LNCaP clone FGC (cell line): Measurements from ENCODE around the gene NSUN7.

Experiments used
- DNase-seq: peaks from one replicate; pipeline ENCODE4 v3.0.0-alpha.2; 2011; ENCODE audit warnings: low read depth
- H3K4me3 ChIP-seq: 2 replicates; pipeline ENCODE4 v1.5.1; 2011; ENCODE audit warnings: mild to moderate bottlenecking, low read depth, low read length, control low read depth
- TF ChIP-seq, protein P1 (sequence below): IDR thresholded peaks from 2 replicates; pipeline ENCODE4 v1.5.1; 2012; ENCODE audit warnings: mild to moderate bottlenecking; ENCODE audit not compliant: control insufficient read depth, insufficient read depth; ENCODE audit errors: extremely low read depth

Gene NSUN7

GRCh38 chr4:40718586-40718985 is 31.2 kb upstream of the NSUN7 start:
- DNase-seq = no peak
- TF ChIP-seq, protein P1, sequence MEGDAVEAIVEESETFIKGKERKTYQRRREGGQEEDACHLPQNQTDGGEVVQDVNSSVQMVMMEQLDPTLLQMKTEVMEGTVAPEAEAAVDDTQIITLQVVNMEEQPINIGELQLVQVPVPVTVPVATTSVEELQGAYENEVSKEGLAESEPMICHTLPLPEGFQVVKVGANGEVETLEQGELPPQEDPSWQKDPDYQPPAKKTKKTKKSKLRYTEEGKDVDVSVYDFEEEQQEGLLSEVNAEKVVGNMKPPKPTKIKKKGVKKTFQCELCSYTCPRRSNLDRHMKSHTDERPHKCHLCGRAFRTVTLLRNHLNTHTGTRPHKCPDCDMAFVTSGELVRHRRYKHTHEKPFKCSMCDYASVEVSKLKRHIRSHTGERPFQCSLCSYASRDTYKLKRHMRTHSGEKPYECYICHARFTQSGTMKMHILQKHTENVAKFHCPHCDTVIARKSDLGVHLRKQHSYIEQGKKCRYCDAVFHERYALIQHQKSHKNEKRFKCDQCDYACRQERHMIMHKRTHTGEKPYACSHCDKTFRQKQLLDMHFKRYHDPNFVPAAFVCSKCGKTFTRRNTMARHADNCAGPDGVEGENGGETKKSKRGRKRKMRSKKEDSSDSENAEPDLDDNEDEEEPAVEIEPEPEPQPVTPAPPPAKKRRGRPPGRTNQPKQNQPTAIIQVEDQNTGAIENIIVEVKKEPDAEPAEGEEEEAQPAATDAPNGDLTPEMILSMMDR = no peak
- no peak overlapping the region for H3K4me3 ChIP-seq

DNA sequence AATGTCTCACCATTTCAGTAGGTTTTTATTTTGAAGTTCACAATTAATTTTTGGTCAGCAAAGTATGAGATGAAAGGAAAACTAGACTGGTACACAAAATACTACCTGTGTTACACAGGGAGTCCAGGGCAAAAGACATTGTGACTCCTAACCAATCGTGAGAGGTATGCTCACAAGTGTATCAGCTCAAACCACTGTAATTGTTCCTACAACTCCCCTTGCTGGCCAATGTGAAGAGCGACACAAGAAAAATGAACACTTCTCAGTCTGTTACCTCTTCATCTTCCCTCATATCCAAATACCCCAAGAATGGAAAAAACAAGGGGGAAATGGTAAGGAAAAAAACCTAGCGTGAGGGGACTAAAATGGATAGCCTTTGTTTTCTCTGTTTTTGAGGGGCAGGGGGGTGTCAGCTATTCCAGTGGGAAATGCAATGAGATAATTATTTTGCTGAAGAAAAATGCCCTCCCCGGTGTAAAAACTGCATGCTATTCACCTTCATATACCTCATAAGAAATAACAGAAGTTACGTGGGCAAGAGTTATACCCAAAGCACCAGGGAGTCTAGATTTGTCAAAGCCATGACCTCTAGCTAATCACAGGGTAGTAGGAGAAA is 30.6 kb upstream of the NSUN7 start:
- H3K4me3 ChIP-seq = no peak overlapping the region
- peak; percentile 58 for DNase-seq
- TF ChIP-seq, protein P1 = peak; percentile 91

- TF ChIP-seq, protein P1 = no peak
- H3K4me3 ChIP-seq = no peak overlapping the region
- DNase-seq = no peak
Observed at GRCh38 chr4:40720351-40720750, 29.4 kb upstream of the NSUN7 start.

DNA sequence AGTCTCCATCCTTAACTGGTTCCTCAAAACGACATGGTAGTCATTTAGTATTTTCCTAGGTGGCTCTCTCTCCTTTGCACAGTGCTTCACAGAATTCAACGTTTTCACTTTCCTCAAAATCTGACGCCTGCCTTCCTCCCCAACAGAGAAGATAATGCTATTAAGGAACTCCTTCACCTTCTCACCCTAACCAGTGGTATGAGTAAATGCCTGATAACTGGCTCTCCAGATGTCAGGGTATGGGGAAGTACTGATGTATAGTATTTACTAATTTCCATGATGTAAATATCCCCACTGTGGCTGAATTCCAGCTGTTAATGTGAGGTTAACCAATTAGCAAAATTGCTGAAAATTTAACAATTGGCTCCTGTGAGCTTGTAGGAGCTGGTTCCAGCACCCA is 28.8 kb upstream of the NSUN7 start:
- TF ChIP-seq, protein P1 = no peak
- DNase-seq = no peak
- no peak overlapping the region for H3K4me3 ChIP-seq

DNA sequence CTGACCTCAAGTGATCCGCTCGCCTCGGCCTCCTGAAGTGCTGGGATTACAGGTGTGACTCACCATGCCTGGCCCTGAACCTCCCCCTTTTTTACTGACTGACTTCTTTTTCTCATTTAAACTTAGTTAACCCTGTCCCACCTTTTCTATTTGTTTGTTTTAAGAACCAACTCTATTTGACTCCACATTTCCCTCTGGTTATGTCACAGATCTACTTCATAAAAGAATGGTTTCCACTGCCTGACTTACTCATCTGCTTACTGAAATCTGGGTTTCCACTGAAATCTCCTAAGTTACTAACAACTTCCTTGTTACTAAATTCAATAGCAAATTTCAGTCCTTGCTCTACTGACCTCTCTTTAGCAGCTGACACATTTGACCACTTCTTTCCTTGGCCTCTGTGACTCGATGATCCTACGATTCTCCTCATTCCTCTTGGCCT is 28.0 kb upstream of the NSUN7 start:
- TF ChIP-seq, protein P1 = no peak
- DNase-seq = no peak
- no peak overlapping the region for H3K4me3 ChIP-seq

GRCh38 chr4:40722576-40723161 is 27.1 kb upstream of the NSUN7 start:
- TF ChIP-seq, protein P1 = no peak
- H3K4me3 ChIP-seq = no peak overlapping the region
- DNase-seq = no peak

GRCh38 chr4:40723728-40724127 is 26.0 kb upstream of the NSUN7 start:
- no peak overlapping the region for H3K4me3 ChIP-seq
- no peak for DNase-seq
- TF ChIP-seq, protein P1 = no peak
